HPDE6-E6E7 (cell line): ENCODE measurements around the gene GCLC.
"Not testable (repeated sequence)": the region's sequence is repeated elsewhere in the genome, so short reads cannot be mapped to it uniquely, and the experiment has no call there.

Experiments used
- DNase-seq: peaks from one replicate; pipeline ENCODE4 v3.0.0; 2011; ENCODE audit warnings: missing footprints; ENCODE audit errors: extremely low spot score

GCLC gene

DNA sequence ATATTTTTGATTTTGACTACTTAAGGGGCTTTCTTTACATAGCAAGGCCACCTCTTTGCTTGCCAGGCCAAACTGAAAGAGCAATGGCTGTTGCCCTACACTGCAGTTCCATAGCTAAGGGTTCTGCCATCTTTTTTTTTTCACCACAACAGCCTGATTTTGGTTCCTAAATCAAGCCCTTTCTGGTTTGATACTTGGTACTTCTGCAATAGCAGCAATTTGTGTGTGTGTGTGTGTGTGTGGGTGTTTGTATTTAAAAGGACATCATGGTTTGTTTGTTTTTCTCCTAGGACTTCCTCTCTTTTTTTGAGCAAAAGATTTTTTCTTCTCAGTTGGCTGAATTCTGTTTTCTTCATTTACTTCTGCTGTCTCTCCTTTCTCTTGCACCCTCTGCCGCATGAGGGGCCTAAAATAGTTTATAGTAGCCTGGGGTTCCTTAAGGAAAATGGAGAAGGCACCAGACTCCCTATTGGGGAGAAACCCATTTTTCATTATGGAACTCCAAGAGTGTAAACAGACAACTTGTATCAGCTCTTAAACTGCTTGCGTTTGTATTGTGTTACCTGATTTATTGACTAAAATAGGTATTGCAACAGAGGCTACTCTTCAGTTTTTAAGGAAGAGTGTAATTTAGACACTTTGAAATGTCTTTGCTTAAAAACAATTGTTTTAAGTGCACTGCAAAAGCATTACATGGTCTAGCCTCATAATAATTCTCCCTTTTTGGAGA lies 12.2 kb upstream of the GCLC start:
- DNase-seq, result no peak

DNA sequence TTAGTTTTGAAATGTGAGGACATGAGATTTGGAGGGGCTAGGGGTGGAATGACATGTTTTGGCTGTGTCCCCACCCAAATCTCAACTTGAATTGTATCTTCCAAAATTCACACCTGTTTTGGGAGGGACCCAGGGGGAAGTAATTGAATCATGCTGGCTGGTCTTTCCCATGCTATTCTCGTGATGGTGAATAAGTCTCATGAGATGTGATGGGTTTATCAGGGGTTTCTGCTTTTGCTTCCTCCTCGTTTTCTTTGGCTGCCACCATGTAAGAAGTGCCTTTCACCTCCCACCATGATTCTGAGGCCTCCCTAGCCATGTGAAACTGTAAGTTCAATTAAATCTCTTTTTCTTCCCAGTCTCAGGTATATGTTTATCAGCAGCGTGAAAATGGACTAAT lies 8.7 kb upstream of the GCLC start:
- not testable (repeated sequence) for DNase-seq

DNA sequence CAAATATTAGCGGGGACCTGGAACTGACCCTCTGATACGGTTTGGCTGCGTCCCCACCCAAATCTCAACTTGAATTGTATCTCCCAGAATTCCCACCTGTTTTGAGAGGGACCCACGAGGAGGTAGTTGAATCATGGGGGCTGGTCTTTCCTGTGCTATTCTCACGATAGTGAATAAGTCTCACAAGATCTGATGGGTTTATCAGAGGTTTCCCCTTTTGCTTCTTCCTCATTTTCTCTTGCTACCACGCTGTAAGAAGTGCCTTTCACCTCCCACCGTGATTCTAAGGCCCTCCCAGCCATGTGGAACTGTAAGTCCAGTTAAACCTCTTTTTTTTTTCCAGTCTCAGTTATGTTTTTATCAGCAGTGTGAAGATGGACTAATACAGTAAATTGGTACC lies 6.8 kb upstream of the GCLC start:
- not testable (repeated sequence) for DNase-seq

DNA sequence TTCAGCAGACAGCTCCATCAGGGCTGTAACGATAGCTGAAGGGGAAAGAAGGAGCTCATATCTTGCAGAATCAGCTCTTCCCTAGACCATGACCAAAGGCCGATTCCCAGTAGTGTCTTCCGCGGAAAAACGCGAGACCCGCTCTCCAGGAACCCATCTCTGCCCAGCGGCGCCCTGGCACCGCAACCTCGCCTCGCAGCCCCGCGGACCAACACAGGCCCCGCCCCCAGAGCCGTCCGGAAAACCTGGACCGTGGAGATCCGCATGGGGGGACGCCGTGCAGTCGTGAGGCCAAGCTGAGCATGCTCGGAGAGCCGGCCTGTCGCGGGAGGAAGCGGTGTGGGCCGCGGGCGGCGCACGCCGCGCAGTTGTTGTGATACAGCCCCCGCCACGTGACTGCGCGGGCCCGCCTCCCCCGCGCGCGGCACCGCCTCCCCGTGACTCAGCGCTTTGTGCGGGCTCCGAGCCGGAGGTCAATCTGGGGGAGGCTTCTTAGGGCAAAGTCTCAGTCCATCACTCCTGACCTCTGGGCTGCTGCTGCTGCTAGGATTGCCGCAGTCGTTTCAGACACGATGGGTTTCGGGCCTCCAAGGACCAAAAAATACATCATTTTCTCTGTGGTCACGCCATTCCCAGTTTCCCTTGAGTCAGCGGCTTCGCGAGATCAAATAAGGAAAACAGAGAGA lies 3.1 kb upstream of the GCLC start:
- peak; percentile 91 for DNase-seq

DNA sequence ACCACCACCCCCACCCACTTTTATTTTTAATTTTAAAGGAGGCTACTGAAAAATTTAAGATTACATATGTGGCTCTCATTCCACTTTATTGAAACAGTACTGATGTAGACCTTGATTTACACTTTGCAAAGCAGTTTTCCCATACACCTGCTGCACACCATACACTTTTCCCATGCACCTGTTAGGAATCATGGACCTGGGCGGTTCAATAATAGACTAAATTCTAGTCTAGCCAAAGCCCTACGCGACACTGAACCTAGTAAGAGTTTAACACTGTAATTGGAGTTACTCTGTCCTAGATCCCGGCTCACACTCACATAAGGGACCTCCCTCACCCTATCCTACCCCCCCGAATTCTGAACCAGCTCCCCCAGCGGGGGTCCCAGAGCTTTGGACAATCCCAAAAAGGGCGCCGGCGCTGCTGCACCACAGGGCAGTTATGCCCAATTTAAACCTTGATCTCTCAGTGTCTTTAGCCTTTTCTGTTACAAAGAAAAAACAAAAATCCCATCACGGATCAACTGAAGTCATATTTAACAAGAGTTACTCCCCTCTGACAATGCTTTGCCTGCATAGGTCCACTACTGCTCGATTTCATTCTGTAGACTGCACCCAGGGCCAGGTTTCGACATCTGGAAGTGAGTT lies 2.4 kb upstream of the GCLC start:
- no peak for DNase-seq

DNA sequence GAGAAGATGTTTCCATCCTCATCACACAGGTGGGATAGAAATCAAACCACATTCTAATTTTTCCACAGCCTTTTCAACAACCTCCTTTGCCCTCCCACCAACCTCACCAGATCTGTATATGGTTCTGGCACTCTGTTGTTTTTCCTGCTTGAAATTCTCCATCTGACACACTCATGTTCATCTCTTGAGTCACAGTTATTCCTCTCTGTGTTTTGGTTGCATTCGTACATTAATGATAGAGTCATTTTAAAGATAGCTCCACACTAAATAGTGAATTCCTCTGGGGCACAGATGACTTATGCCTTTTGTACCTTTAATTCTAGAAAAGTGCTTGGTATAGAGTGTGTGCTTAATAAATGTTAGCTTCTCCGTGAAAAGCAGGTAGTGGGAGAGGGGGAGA lies 1.4 kb upstream of the GCLC start:
- no peak for DNase-seq

DNA sequence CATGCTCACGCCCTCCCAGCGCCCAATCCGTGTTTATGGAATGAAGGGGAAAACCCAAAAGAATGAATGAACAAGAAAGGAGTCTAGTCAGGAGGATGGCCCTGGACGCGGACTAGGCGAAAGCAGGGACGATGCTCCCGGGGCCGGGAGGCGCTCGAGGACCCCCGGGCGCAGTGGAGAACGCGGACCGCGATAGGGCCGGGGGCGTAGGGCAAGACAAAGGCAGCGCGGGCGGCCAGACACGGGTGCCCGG lies 758 bp downstream of the GCLC start:
- no peak for DNase-seq

DNA sequence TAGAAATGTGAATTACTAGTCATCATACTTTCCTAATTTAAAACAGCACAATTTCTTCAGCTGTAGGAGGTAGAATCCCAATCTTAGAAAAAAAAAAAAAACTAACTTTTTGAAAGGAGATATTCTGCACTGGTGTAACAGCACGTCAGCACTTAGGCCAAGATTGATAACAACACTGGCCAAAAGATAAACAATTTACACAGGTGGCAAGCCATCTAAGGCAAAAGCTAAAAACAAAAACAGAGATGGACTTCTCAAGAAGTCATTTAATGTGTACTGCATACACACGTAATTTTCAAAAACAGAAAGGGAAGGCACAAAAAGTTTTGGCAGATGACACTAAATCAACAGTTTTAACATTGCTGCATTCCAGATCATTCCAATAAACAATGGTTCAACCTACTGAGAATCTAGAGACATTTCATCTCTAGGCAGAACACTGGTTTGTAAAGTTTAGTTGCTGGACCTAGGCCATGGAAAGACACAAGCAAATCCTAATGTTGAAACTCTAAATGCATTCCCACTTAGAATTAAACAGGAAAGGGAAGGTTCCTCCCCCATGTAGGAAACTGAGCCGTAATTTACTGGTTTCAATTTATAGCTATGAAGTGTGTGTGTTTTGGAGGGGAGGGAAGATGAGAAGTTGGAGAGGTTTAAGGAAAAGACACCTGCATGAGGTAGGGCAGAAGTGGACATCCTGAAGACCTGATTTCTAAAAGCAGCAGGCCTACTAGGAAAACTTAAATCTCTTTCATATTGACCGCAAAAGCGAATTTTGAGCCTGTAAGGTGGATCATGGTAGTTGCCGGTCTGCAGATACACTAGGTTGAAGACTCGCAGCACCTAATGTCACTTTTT lies 1.3 kb downstream of the GCLC start:
- no peak for DNase-seq

DNA sequence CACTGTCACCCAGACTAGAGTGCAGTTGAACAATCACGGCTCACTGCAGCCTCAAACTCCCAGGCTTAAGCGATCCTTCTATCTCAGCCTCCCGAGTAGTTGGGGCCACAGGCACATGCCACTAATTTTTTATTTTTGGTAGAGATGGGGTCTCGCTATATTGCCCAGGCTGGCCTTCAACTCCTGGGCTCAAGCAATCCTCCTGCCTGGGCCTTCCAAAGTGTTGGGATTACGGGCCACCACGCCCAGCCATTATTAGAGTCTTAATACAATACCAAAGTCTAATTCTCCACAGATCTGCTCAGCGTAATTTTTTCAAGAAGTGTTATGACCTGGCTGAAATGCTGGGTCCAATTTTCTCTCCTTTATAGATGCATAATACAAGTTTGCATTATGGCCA lies 3.0 kb downstream of the GCLC start:
- DNase-seq, result no peak

DNA sequence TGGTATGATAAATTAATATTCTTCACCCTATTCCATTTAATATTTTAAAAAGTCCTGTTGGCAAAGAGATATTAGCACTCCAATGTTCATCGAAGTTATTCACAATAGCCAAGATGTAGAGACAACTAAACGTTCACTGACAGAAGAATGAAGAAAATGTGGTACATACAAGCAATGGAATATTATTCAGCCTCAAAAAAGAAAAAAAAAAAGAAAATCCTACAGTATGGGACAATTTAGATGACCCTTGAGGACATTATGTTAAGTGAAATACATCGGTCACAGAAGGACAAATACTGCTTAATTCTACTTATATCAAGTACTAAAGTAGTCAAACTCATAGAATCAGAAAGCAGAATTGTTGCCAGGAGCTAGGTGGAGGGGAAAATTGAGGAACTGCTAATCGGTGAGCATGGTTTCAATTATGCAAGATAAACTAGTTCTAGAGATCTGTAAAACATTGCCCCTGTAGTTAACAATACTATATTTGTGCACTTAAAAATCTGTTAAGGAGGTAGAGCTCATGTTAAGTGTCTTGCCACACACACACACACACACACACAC lies 4.7 kb downstream of the GCLC start:
- no peak for DNase-seq

DNA sequence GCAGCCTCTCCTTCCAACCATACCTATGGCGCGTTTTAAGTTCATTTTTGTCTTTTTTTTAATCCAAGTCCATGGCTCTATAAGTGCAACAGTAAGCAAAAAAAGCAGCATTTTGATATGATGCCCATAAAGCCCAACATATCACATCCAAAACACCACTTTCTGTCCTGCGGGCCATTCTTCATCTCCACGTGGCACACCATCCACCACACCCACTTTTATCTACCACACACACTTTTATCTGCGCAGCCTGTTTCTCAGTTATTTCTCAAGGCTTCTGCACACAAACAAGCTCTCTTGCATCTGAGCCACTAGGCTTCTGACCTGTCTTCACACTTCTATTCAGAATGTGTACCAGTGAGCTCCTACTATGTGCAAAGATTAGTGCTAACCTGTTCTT lies 5.3 kb downstream of the GCLC start:
- DNase-seq, result no peak

DNA sequence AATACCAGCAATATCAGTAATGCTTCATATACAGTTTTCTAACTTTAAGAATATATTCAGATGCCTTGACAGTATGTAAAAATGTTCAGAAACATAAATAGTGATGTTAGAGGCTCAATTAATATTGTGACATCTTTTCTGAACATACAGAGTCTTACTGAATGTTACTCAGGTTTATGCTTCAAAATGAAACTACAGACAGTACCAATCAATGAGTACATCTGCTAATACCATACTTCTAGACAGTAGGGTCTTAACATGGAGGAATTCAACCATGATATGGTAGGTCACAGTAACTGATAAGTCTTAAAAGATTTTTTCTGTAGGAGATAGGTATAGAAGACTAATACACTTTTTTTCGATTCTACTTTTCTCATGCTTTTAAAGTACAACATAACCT lies 8.3 kb downstream of the GCLC start:
- DNase-seq, result no peak

DNA sequence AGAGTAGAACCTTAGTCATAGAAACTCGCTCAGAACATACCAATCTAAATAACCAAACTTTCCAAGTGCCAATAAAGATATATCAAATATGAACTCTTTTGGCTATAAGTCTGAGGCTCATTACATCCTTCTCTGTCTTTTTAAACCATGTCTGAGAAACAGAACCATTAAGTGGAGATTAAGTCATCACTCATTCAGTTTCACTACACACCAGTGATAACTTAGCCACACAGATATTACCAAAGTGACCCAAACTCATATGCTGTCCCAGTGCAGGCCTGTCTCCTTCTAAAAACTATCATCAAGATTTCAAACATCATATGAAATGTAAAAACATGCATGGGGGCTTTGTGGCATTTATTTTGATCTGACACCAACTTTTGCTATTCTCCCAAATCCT lies 12.0 kb downstream of the GCLC start:
- DNase-seq, result no peak

DNA sequence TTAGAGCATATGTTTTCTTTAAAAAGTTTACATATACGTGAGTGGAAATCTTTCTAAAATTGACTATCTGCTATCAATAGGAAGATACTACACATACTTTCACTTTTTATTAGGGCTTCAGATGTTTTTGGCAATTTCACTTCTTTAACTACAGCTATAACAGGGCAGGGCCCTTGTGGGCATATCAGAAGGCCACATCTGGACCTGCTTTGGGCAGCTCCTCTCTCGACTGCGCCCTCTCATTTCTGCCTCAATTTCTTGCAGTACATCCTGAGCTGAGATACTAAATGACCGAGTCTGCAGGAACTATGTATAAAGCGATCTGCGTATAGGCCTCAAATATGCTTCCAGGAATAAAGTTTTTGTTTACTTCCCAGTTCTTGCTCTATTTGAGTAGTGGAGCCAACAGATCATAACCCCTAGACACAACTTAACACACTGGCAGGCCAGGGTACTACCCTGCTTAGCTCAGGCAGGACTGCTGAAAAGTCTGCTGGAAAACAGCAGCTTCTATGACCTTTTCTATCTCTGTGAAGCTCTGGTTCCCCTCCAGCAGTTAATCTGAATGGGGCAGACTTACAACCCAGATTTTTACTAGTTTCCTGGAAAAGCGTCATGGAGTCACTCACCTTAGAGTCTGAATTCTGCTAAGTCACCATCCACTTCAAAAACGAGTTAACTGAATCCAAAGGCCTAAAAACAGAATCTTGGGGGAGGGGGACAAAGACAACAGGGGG lies 12.7 kb downstream of the GCLC start:
- no peak for DNase-seq

DNA sequence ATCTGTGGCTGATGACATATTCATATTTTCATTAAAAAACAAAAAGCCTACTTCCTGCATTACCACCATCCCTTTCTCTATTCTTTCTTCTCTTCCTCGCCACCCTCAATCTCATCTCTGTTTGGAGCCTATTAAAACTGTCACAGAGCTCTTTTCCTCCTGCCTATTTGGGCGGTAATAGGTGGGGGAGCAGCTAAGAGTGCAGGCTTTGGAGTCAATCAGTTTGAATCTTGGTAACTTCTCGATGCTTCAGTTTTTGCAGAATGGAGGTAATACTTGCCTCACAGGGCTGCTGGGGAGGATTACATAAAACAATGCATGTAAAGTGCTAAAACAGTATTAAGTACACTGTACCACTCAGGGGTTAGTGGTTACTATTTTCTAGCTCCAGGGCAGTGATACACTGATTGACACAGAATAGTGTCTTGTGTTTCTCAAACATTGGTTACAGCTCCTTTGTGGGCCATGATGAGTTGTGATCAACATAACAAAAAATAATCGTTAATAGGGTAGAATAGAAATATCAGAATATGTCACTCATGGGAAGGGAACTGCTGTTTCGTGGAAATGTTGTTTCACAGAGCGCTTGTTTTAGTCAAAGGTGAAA lies 14.0 kb downstream of the GCLC start:
- DNase-seq, result no peak

DNA sequence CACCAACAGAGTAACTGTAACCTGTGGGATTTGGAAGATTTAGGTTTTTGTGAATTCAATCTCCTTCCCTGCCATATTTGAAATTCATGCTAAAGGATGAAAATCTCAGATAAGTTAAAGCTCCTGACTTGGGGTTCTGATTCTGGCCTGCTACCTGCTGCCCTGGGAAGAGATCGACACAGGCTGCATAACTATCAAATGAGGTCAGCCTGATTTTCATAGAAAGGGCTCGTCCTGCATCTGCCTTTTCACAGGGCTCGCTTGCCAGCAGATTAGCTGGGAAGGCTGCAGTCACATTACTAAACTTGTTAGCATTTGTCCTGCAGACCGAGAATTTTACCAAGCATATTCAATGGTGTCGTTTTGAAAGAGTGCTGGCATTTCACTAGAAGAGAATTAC lies 14.6 kb downstream of the GCLC start:
- peak; percentile 34 for DNase-seq

DNA sequence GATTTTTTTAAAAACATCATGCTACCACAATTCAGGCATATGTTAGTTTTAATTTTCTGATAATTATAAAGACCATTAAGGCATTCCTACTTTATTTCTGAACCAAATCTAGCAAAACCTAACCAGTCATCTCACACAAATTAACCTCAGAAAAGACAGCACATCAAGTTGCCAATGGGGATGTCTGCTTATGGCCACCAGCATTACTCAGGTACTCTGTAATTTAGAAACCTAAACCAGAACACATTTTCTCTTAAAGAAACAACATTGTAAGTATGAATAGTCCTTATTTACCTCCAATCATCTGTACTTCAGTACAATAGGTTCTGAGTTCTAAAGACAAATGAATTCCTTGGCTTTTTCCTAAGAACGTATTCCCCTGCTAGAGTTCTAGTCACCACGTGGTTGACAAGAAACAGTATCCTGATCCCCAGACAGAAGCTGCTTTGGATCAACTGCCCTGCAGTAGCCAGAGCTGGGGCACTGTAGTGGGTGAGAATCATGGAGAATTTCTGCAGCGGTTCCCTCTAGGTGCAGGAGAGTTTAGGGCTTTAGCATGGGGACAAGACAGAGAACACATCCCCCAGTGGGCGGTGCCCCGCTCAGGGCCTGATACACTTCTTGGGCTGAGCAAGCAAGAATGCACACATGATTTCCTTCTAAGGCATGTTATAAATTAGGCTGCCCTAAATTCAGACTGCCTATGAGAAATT lies 15.4 kb downstream of the GCLC start:
- DNase-seq, result no peak

DNA sequence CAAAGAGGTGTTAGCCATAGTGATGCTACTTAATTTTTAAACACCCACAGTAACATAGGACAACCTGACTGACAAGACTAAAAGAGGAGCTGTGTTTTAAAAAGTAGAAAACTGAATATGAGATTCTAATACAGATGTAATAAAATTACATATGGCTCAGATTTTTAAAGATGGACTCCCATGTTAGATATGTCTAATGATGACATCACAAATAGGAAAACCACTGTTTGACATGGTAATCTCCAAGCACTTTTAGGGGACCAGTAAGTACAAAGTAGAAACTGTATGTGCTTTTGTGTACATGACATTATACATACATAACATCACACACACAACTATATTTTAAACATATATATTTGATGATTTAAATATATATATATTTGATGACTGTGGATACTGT lies 16.8 kb downstream of the GCLC start:
- no peak for DNase-seq

DNA sequence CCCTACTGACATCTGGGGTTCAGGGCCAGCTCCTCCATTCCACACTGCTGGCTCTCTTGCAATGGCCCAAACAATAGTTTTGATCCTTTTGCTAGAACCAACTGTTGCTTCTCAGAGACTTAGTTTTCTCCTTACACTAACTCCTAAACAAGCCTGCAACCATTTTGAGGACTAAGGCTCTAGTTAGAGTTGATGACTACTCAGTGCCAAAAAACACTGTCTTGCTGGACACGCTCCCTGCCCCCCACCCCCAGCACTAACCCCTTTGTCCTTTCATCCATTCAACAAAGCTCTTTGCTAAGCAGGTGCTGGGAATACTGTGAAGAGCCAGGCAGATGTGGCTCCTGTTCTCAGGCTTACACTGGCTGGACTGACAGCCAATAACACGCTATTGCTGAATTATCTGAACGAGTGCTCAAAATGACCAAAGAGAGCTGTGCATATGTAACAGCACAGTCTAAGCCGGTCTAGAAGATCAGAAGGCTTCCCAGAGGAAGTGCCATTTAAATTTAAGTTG lies 17.6 kb downstream of the GCLC start:
- DNase-seq, result no peak

DNA sequence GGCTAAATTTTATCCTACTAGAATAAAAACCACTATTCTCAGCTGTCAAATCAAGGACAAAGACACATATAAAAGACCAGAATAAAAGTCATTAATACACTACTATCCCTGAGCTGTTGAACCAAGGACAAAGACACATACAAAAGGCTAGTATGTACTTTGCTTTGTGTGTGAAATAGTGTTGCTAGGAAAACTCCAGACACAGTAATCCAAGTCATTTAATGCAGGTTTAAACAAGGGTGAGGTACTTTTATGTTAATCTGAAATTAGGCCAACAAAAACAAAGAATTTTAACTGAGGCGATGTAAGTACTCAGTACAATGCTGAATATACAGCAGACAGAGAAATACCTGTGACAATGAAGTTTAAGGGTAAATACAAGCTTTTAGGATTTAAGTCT lies 18.9 kb downstream of the GCLC start:
- DNase-seq, result no peak
